Pancreas (tissue), 10 donors: ENCODE results near the gene NUFIP1. TPM values are rescaled to one million over a fixed set of nuclear protein-coding genes. Genes with fewer than 3 reads are reported as not detected.
A peak's percentile ranks its signal among the peaks of the same experiment; 100 is the strongest.

Experiments used
- ATAC-seq, 4 donors: fragments of 200-7000 bp; cut with Tn5 transposase; one replicate each; pipeline versions ENCODE4 v1.8.0 to v1.9.1; 2020; ENCODE audit warnings: mild to moderate bottlenecking in 4 of 4, moderate library complexity in 4 of 4
- DNase-seq, 6 donors: peaks; one replicate each; pipeline ENCODE4 v3.0.0-alpha.2; 2020
- FAIRE-seq: peaks from 2 replicates; lab custom pipeline; 2012; peaks lifted over from hg19 to GRCh38; lab: Jason Lieb, UNC
- H3K27ac ChIP-seq, 4 donors: fragments of 200-600 bp; sonication (generic); 1 replicate in 3 of 4; 2 replicates in 1 of 4; pipeline versions ENCODE4 v1.5.0 to v1.8.0; 2020
- H3K27me3 ChIP-seq, 4 donors: fragments of 200-600 bp; one replicate each; pipeline ENCODE4 v1.8.0; 2021
- H3K36me3 ChIP-seq, 3 donors: fragments of 200-600 bp; sonication (generic) in 1 of 3; one replicate each; pipeline versions ENCODE4 v1.5.0 to v1.8.0; 2020 to 2021
- H3K4me1 ChIP-seq, 3 donors: fragments of 200-600 bp; one replicate each; pipeline ENCODE4 v1.8.0; 2021
- H3K4me3 ChIP-seq, 4 donors: fragments of 200-600 bp; sonication (generic) in 2 of 4; one replicate each; pipeline versions ENCODE4 v1.5.0 to v1.8.0; 2020 to 2021
- H3K9me3 ChIP-seq, 4 donors: fragments of 200-600 bp; one replicate each; pipeline ENCODE4 v1.8.0; 2021
- CTCF ChIP-seq, 4 donors: fragments of 200-600 bp; sonication (generic) in 3 of 4; IDR thresholded peaks; one replicate each; pipeline versions ENCODE4 v1.5.0 to v1.8.0; 2021; ENCODE audit warnings: antibody characterized with exemption in 4 of 4
- WGBS, 2 donors: extraction: QIAGEN DNeasy Blood & Tissue Kit; methylation state at CpG; one replicate each; pipeline ENCODE4 v1.1.7; 2013; 5-methylcytosine and 5-hydroxymethylcytosine counted together
- intact Hi-C, 3 donors: fragments of 100-400 bp; cut with DNase I; formaldehyde crosslinking; loops; one replicate each; pipeline versions ENCODE4 v1.11.1 to v1.14.2; 2022
- polyA plus RNA-seq, 2 donors: library from polyadenylated mRNA; stranded (reverse); fragments of 200-250 nt; gene quantifications; one replicate each; pipeline ENCODE4 v1.2.3, GENCODE V29; 2013
- total RNA-seq, 6 donors: library from RNA; stranded (reverse); fragmentation: NEBNext Ultra II Directional in 4 of 6; extraction: Animal tissue kit (Norgen Biotek cat#: 25700) in 4 of 6; gene quantifications; one replicate each; pipeline versions ENCODE4 v1.2.1 to v1.2.4, GENCODE V29; 2021 to 2023
- donor health status: healthy with polysubstance abuse.
- donor health status: DM: no; HTN: no; CAD: no; lungs with moderate emphysema.
- donor health status: DM: no; HTN: no; CAD: no.
- donor health status: control.
- donor health status: control.
- donor health status: Bipolar disorder and iron deficiency.
- donor health status: DM: yes; HTN: yes; CAD: no.
- donor health status: DM: no; HTN: no; CAD: no.
- donor health status: DM: no; HTN: no; CAD: no.
- donor health status: DM: yes; HTN: yes; CAD: no.

Gene NUFIP1
- total and polyA plus RNA-seq, 8 donors, result 1.1 to 3.0 (median 2.0) TPM

GRCh38 chr13:45007823-45008222, 18.6 kb upstream of the NUFIP1 start:
- H3K36me3 ChIP-seq, result peaks cover 0 to 27% (median 0%) of the 10 kb centered on the region in 3 donors
- no peak for ATAC-seq
- no peak for DNase-seq
- TF ChIP-seq CTCF (IDR thresholded peaks at IDR 0.05), result no peak
- H3K9me3 ChIP-seq, result no peaks in the 10 kb centered on the region
- intact Hi-C loops, result no loop called here
- no peaks in the 10 kb centered on the region for H3K4me1 ChIP-seq
- FAIRE-seq, result no peak
- H3K27ac ChIP-seq, result no peak overlapping the region
- whole genome bisulfite sequencing, 2 donors, result 96 to 98% methylated on average over 1 of the region's 1 CpG
- H3K4me3 ChIP-seq, result no peak overlapping the region
- H3K27me3 ChIP-seq, result no peaks in the 10 kb centered on the region

GRCh38 chr13:45007225-45007624, 18.0 kb upstream of the NUFIP1 start:
- Histone ChIP-seq H3K27me3 (no peaks in the 10 kb centered on the region), H3K36me3 (peaks cover 0 to 32% (median 3%) of the 10 kb centered on the region in 3 donors), H3K4me1 (no peaks in the 10 kb centered on the region), H3K9me3 (no peaks in the 10 kb centered on the region), H3K27ac (no peak overlapping the region), H3K4me3 (no peak overlapping the region)
- no peak for TF ChIP-seq CTCF (IDR thresholded peaks at IDR 0.05)
- FAIRE-seq (peak; percentile 45), DNase-seq (no peak), ATAC-seq (no peak)
- intact Hi-C loops, result no loop called here

GRCh38 chr13:45004096-45004495, 14.8 kb upstream of the NUFIP1 start:
- Histone ChIP-seq H3K27me3 (no peaks in the 10 kb centered on the region), H3K36me3 (peaks cover 0 to 24% (median 5%) of the 10 kb centered on the region in 3 donors), H3K9me3 (no peaks in the 10 kb centered on the region), H3K4me3 (no peak overlapping the region), H3K27ac (no peak overlapping the region), H3K4me1 (no peaks in the 10 kb centered on the region)
- 95 to 97% methylated on average over 2 of the region's 2 CpGs for WGBS, 2 donors
- no peak for ATAC-seq
- no peak for FAIRE-seq
- TF ChIP-seq CTCF (IDR thresholded peaks at IDR 0.05), result no peak
- intact Hi-C loops, result no loop called here
- no peak for DNase-seq

GRCh38 chr13:45003417-45003816, 14.1 kb upstream of the NUFIP1 start:
- FAIRE-seq (no peak), ATAC-seq (no peak), DNase-seq (no peak)
- intact Hi-C loops, result no loop called here
- Histone ChIP-seq H3K27ac (no peak overlapping the region), H3K4me3 (no peak overlapping the region), H3K27me3 (no peaks in the 10 kb centered on the region), H3K4me1 (no peaks in the 10 kb centered on the region), H3K9me3 (no peaks in the 10 kb centered on the region), H3K36me3 (peaks cover 0 to 24% (median 5%) of the 10 kb centered on the region in 3 donors)
- TF ChIP-seq CTCF (IDR thresholded peaks at IDR 0.05), result no peak

- H3K4me1 ChIP-seq, result peaks cover 7 to 22% (median 8%) of the 10 kb centered on the region in 3 donors
- H3K27ac ChIP-seq, result peak overlapping the region in 3 of 4 donors; percentile 69 to 80 (median 75)
- 3 to 5% methylated on average over 10 of the region's 10 CpGs for WGBS, 2 donors
- no peaks in the 10 kb centered on the region for H3K36me3 ChIP-seq
- DNase-seq (no peak), ATAC-seq (peak; percentile 4 to 36 (median 20)), FAIRE-seq (no peak)
- H3K9me3 ChIP-seq, result no peaks in the 10 kb centered on the region
- intact Hi-C loops, result no loop called here
- no peak for TF ChIP-seq CTCF (IDR thresholded peaks at IDR 0.05)
- no peaks in the 10 kb centered on the region for H3K27me3 ChIP-seq
- H3K4me3 ChIP-seq, result peak overlapping the region; percentile 85 to 98 (median 96)
These were observed 670 bp upstream of the NUFIP1 start for GRCh38 chr13:44989941-44990340.
